Thyroid gland (tissue), 4 donors: ENCODE data around the gene MAPRE2.

Experiments
- POLR2A ChIP-seq, 2 donors: fragments of 450-650 bp; IDR thresholded peaks; one replicate each; pipeline ENCODE4 v1.6.1; 2017; ENCODE audit warnings: antibody characterized with exemption in 2 of 2, mild to moderate bottlenecking in 2 of 2, moderate library complexity in 1 of 2
- TF ChIP-seq, protein P1 (sequence below), 6 experiments: fragments of 200-600 bp in 3 of 6; fragments of 450-650 bp in 3 of 6; sonication (generic) in 3 of 6; IDR thresholded peaks; one replicate each; pipeline ENCODE4 v1.5.1; 2016 to 2019; ENCODE audit warnings: antibody characterized with exemption in 6 of 6, mild to moderate bottlenecking in 2 of 6, inconsistent platforms in 1 of 6, moderate library complexity in 1 of 6

DNA sequence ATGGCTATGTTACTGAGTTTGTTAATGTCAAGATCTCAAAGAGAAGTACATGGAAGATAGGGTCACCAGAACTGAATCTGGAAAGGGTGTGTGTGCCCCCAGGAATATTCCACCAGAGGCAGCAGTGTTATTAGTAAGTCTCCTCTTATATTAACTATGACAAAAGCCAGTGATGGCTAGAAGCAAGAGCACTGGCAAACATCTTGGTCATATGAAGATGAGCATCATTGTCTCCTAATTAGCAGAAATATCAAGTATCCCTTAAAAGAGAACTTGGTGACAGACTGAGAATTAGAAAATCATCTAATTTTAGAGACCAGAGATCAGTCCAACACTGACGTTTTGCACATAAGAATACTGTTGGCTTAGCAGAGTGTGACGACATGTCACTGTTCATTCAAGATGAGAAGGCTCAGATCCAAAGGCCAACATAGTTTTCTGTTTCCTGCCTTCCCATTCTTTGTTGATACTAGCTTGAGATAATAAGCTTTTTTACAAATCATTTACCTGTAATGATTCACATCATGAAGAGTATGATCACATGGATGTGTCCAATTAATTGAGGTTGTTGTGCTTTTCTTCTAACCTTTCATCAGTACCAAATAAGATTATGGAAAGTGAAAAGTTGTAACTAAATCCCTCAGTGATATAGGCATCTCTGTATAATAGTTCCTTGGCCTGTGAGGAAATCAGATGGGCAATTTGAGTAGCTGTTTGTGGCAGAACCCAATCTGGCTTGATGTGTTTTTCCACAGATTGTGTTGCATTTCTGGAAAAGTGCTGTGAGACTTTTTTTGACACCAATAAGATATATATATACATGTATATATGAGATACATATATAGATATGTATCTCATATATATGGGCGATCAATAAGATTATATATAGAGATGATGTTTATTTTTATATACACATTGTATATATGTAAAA lies 44.5 kb downstream of the MAPRE2 start:
- TF ChIP-seq, protein P1, sequence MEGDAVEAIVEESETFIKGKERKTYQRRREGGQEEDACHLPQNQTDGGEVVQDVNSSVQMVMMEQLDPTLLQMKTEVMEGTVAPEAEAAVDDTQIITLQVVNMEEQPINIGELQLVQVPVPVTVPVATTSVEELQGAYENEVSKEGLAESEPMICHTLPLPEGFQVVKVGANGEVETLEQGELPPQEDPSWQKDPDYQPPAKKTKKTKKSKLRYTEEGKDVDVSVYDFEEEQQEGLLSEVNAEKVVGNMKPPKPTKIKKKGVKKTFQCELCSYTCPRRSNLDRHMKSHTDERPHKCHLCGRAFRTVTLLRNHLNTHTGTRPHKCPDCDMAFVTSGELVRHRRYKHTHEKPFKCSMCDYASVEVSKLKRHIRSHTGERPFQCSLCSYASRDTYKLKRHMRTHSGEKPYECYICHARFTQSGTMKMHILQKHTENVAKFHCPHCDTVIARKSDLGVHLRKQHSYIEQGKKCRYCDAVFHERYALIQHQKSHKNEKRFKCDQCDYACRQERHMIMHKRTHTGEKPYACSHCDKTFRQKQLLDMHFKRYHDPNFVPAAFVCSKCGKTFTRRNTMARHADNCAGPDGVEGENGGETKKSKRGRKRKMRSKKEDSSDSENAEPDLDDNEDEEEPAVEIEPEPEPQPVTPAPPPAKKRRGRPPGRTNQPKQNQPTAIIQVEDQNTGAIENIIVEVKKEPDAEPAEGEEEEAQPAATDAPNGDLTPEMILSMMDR (IDR thresholded peaks at IDR 0.05) = no peak
- TF ChIP-seq POLR2A (IDR thresholded peaks at IDR 0.05) = no peak
